GM12872 (cell line): Measurements from ENCODE around the gene NEURL1B.

ENCODE experiments used
- TF ChIP-seq, protein P1 (sequence below): IDR thresholded peaks from 3 replicates; pipeline ENCODE4 v1.5.1; 2011; ENCODE audit warnings: low read depth, mild to moderate bottlenecking, low read length, moderate library complexity; ENCODE audit not compliant: insufficient read depth

The NEURL1B gene

DNA sequence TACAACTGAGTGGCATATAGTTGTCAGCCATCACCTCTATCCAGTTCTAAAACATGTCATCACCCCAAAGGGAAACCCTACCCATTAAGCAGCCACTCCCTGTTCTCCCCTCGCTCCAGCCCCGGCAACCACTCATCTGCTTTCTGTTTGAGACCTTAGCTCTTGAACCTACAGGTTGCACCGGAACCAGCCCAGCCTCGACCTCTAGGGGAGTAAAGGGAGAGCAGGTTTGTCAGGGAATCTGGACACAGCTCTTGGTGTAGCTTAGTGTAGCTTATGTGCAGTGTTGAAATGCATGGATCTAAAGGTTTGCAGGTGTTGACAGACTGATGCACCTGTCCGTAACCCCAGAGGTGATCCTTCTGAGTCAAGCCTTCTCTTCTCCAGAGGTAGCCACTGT is 30.0 kb downstream of the NEURL1B start:
- TF ChIP-seq, protein P1, sequence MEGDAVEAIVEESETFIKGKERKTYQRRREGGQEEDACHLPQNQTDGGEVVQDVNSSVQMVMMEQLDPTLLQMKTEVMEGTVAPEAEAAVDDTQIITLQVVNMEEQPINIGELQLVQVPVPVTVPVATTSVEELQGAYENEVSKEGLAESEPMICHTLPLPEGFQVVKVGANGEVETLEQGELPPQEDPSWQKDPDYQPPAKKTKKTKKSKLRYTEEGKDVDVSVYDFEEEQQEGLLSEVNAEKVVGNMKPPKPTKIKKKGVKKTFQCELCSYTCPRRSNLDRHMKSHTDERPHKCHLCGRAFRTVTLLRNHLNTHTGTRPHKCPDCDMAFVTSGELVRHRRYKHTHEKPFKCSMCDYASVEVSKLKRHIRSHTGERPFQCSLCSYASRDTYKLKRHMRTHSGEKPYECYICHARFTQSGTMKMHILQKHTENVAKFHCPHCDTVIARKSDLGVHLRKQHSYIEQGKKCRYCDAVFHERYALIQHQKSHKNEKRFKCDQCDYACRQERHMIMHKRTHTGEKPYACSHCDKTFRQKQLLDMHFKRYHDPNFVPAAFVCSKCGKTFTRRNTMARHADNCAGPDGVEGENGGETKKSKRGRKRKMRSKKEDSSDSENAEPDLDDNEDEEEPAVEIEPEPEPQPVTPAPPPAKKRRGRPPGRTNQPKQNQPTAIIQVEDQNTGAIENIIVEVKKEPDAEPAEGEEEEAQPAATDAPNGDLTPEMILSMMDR, result no peak

DNA sequence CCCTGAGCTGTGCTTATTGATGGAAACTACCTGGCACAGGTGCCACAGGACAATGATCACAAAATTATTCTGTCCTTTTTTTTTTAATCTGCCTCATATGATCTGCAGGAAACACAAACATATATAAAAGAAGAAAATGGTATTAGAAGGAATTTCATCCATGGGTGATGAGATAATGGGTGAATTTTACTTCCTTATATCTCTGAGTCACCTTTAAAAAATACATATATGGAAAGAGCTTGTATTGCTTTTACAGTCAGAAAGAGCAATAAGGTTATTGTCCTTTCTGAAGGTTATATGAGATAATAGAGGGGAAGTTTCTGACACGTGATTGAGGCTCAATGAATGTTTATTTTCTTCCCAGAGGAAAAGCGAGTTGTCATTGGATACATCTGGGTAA is 31.6 kb downstream of the NEURL1B start:
- TF ChIP-seq, protein P1, result no peak

DNA sequence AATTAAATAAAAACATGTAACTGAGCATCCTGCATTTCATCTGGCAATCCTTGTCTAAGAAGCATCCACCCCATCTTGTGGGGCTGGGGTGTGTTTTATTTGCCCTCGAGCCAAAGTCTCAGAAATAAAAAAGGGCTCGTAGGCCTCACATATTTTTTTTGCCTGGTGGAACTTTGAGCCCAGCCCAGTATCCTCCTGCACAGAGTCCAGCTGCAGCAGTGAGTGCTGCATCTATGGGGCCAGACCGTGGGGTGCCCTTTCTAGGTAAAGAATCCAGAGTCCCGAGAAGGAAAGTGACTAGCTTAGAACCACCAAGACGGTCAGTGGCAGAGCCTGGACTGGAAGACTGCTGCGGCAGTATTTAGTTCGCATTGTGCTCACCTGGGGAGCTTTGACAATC is 33.1 kb downstream of the NEURL1B start:
- TF ChIP-seq, protein P1, result no peak

DNA sequence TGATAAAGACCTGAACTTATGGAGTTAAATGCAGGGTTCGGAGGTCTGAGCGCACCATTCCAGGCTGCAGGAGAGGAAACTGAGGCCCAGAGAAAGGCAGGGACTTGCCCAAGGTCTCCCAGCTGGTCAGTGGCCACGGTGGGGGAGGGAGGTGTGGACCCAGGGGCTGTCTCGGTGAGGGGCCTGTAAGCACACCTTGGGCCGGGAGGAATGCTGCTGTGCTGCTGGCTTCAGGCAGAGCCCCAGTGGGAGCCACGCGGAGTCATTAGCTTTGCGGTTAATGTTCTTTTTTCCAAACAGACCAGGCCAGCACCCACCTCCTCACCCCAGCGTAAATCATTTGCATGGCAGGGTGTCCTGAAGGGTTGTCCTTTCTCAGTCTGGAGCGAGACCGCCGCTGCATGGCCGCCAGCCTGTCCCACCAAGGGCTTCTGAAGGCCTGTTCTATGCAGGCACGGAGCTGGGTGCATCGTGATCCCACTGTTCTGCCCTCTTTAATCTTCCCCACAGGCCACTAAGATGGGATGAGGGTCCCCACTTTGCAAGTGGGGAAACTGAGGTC is 35.9 kb downstream of the NEURL1B start:
- TF ChIP-seq, protein P1, result no peak

DNA sequence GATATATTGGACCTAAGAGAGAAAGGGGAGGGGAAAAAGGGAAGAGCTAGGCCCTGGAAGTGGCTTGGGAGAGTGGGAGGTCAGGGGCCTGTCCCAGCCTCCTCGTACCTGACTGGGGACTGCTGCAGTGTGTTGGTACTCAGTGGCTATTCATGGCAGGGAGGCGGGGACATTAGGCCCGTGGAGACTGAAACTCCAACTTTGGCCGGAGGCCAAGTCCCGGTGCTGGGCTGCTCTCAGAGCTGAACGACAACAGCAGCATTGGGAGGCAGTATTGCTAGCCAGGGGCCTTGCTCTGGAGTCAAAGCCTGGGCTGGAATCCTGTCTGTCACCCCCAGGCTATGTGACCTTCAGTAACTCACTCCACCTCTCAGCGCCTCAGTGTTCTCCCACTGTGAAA is 37.8 kb downstream of the NEURL1B start:
- TF ChIP-seq, protein P1, result no peak

DNA sequence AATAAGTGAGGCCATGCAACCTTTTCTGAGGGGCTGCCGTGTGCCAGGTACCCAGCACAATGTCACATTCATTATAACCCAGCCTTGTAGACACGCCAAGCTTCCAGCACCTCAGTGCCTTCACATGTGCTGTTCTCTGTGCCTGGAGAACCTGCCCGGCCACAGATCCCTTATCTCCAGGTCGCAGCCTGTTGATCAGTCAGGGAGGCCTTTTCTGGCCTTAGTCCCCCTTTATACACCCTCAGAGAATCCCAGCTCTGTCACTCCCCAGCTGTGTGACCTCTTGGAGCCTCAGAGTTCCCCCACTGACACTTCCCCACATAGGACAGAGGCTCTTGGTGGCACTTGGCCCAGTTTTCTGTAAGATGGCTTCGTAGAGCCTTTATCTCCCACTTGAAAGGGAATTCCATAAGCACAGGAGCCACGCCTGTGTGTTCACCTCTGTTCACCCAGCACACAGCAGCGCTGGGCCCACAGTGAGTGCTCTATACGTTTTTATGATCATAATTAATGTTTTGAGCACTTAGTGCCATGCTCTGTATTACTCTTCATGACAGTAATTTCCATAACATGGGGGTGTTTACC is 38.7 kb downstream of the NEURL1B start:
- TF ChIP-seq, protein P1, result no peak

DNA sequence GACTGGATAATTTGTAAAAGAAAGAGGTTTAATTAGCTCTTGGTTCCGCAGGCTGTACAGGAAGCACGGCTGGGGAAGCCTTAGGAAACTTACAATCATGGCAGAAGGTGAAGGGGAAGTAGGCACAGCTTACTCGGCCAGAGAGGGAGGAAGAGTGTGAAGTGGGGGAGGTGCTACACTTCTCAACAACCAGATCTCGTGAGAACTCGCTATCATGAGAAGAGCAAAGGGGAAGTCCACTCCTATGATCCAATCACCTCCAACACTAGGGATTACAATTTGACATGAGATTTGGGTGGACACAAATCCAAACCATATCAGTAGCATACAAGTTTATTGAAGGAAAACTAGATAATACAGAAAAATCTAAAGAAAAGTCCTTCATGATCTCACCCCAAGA is 39.9 kb downstream of the NEURL1B start:
- TF ChIP-seq, protein P1, result no peak

DNA sequence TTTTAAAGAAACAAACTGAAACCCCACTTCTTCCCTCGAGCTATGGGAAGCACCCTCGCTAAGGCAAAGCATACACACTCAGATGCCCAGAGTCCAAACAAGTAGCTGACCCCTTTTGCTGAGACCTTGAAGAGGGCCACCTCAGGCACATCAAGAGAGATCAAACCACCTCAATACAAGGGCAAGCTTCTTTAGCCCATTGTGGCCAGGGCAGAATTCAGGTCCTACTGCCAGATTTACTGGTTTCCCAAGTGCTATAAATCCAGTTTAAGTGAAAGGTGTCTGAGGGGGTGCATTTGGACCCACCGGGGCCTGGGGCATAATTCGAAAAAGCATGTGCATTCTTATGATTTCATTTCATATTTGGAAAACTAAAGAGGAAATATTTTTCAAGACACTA is 40.4 kb downstream of the NEURL1B start:
- TF ChIP-seq, protein P1, result no peak
